ENCODE measurements around the gene FANCC.

Gene FANCC, protein sequence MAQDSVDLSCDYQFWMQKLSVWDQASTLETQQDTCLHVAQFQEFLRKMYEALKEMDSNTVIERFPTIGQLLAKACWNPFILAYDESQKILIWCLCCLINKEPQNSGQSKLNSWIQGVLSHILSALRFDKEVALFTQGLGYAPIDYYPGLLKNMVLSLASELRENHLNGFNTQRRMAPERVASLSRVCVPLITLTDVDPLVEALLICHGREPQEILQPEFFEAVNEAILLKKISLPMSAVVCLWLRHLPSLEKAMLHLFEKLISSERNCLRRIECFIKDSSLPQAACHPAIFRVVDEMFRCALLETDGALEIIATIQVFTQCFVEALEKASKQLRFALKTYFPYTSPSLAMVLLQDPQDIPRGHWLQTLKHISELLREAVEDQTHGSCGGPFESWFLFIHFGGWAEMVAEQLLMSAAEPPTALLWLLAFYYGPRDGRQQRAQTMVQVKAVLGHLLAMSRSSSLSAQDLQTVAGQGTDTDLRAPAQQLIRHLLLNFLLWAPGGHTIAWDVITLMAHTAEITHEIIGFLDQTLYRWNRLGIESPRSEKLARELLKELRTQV

DNA sequence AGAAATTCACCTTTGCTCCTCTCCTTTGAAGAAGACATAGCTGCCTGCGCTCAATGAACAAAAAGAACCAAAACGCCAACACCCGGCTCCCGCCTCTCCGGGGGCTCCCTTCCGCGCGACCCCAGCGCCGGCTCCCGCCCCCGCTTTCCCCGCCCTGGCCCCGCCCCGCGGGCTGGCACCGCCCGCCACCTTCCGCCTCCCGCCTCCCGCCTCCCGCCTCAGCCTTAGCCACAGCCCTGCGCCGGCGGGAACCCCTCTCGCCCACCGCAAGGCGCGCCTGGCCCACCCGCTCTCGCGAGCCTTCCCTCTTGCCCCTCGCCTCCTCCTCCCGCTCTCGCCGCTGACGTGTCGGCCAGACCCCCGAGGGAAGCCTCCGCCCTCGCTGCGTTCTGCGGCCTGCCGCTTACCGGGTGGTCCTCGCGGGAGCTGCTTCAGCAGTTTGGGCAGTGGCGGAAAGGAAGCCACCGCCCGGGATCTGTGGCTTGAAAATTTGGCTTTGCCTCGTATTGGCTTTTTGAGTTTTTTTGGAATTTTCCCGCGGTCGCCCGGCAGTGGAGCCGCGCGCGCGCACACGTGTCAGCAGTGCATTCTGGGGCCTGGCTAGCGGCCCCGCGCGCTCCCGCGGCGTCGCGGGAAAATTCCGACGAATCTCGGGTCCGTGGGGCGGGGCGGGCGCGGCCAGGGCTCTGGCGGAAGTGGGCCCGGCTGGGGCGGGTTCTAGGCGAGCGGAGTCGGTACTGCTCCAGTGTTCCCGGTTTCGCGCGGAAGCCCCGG, at the start of gene FANCC:
TSS of gene FANCC (minus strand) at position 591 of the 774 bp plus-strand sequence. CDS start 68,418 bp downstream, outside the sequence.
- DNase-seq (ENCODE audit: low spot score): peak; percentile 89

DNA sequence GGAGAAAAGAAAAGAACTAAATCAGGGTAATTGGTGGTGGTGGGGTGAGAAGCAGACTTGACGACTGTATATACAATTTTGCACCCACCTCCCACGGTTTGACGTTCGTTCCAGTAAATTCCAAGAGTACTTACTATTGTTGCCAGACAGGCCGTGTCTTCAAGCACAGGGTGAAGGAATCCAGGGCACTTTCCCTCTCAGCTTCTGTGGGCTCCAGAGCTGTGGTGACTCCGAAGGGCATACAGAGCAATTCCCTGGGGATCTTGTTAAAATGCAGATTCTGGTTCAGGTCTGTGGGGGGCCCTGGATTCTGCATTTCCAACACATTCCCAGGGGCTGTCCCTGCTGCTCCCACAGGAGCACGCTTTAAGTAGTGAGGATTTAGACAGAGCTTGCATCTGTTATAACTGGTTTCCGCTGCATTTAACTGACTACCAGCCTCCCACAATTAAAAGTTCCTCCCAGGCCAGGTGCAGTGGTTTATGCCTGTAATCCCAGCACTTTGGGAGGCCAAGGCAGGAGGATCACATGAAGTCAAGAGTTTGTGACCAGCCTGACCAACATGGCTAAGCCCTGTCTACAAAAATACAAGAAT, 49.3 kb upstream of the FANCC start:
- DNase-seq (ENCODE audit: low spot score): no peak

DNA sequence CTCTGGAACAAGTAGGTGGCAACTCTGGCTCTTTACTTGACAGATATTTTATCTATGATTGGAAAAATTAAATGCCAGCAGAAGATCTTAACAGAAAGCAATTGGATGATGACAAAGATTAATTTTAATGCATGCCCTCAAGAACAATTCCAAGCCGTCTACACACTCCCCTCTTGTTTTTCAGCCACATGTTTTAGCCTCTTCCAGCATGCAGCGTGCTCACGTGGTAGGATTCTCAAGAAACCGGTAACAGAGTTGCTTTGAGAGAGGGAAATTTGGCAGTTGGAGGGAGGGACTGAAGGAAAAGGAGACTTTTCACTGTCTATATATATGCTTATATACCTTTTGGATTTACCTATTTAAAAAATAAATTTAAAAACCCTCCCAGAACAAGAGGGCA, 48.3 kb upstream of the FANCC start:
- no peak for DNase-seq (ENCODE audit: low spot score)

DNA sequence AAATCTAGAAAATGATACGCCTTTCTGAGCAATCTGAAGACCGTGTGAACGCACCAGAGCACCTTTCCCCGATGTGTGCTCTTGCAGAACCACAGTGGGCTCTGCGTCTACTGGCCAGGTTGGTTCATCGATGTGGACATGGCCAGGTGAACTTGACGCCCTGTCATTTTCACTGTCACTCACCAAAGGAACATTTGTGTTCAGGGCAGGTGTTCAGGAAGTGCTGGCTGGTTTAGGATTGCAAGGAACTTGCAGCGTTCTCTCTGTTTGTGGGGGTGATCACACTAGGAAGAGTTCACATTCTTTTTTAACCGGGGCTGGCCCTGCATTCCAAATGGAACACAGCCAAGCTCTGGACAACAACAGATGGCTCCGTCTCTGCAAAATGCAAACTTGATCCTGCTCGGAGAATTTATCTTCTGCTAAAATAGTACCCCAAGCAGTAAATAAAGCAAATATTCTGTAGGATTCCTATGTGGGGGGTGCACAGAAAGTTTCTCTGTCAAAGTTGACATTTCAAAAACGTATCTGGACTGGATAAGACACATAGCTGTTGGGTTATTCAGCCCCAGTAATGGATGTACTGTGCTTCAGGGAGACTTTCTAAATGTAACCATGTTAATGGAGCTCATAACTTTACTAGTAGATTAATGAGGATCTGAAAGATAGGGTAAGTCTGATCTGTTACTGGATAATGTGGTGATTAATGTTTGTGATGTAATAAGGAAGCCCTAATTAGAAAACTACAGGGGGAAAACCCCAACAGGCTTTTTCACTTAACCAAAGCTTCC, 45.7 kb upstream of the FANCC start:
- no peak for DNase-seq (ENCODE audit: low spot score)

DNA sequence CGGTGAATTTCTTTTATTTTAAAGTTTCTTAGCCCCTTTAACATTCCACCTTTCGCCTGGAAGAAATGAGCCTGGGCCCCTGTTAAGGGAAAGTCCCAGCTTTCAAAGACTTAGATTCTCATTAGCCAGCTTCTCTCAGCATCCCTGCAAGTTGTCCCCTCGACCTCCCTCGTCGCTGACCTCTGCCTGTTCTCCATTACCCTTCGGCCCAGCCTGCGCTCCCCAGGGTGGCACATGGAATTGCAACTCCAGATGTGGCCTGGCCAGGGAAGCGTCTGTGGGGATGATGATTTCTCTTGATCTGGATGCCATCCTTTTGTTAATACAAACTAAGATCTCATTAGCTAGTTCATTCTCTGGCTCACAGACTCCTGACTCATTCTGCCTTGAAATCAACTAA, 43.4 kb upstream of the FANCC start:
- DNase-seq (ENCODE audit: low spot score): no peak

DNA sequence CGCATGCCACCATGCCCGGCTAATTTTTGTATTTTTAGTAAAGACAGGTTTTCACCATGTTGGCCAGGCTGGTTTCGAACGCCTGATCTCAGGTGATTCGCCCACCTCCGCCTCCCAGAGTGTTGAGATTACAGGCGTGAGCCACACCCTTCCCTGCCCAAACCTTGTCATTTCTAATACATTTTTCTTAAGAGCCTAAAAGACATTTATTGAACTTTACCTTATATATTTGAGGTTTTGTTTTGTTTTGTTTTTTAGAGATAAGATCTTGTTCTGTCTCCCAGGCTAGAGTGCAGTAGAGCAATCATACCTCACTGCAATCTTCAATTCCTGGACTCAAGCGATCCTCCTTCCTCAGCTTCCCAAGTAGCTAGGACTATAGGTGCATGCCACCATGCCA, 39.8 kb upstream of the FANCC start:
- no peak for DNase-seq (ENCODE audit: low spot score)

DNA sequence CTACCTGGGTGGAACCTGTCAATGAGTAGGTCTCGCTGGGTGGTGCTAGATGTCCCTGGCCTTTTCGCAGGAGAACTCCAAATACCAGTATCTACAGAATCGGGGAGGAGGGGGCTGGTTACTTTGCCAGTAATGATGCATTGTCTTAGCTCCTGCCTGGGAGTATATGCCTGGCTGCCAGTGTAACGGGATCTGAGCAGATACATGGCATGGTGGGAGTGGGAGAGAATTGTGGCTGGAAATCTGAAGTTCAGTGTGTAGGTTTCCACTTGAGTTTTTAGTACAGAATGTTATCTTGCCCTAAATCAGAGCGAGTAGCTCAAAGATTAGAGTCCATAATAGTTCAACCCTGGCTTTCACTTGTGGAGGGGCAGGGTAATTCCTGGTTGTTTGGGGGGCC, 38.0 kb upstream of the FANCC start:
- DNase-seq (ENCODE audit: low spot score): no peak

DNA sequence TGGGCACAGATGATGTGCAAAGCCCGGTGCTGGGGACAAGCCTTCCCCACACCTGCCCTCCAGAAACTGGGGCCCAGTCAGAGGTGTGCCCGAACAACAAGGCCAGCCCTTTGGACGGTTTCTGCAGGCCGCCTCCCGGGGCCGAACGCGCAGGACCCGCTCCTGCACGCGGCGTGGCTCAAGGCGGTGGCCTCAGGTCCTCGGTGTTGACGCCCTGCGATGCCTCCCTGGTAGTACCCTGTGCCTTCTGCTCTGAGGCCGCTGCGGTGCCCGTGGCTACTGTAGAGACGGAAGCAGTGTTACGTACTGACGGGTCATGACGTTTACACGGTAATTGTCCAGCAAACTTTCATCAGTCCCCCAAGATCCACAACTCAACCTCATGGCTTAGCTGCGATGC, 33.5 kb upstream of the FANCC start:
- DNase-seq (ENCODE audit: low spot score): no peak

DNA sequence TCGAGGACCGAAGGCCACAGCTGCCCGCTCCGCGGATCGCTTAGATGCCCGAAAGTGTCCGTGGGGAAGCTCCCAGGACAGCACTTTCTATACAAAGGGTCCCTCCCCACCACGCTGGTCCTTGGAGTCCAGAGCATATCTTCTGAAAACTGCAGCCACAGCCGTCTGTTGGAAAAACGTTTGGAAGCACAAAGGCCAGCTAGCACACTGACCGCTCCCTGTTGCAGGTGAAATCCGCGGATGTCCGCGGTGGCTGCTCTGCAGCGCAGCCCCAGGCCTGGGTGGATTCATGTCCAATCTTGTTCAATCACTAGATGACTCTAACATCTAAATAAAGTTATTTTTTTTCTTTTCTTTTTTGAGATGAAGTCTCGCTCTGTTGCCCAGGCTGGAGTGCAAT, 32.8 kb upstream of the FANCC start:
- no peak for DNase-seq (ENCODE audit: low spot score)

DNA sequence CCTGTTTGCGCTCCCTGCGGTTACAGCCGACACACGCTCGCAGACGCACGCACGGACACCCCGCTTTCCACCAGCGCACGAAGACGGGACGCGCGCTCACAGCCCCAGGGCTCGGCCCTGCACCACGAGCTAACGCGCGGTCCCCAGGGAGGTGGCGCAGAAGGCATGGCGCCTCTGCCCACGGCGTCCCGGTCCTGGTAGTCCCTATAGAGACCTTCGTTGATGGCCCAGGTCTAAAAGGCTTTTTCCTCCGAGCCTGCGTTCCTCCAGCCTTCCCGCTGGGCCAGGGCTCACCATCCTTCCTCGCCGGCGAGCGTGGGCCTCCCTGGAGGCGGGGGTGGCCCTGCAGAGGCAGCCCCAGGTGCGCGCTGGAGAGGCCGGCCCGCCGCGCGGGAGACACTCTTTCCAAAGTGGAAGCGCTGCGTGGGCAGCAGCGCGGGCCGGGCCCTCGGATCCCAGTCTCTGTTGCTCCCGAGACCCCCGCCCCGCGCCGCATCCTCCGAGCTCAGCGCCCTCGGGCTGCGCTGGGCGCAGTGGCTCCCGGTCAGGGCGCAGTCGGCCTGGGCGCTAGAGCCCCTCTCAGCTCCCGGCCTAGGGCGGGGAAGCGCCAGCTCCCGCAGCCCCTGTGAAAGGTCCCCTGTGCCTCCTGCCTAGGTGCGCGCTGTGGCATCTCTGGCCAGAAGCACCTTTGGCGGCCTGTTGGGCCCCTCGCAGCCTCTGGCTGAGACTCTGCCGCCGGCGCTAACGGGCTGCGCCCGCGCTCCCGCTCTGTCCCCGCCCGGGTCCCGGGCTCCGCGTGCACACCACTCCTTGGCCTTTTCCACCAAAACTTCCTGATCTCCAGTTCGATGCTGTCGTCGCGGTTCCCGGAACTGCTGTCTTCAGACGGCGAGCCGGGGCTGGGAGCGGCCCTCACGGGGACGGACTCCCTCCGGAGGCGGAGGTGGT, 31.9 kb upstream of the FANCC start:
- DNase-seq (ENCODE audit: low spot score): no peak

DNA sequence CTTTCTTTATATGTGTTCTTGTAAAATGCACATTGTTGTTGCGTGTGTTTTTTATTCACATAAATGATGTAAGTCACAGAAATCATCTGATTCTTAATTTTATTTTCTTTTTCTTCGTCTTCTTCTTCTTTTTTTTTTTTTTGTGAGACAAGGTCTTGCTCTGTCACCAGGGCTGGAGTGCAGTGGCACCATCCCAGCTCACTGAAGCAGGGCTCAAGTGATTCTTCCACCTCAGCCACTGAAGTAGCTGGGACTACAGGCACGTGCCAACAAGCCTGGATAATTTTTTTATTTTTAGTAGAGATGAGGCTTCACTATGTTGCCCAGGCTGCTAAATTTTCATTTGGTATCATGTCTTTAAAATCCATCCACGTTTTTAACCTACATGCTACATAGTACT, 28.5 kb upstream of the FANCC start:
- no peak for DNase-seq (ENCODE audit: low spot score)

DNA sequence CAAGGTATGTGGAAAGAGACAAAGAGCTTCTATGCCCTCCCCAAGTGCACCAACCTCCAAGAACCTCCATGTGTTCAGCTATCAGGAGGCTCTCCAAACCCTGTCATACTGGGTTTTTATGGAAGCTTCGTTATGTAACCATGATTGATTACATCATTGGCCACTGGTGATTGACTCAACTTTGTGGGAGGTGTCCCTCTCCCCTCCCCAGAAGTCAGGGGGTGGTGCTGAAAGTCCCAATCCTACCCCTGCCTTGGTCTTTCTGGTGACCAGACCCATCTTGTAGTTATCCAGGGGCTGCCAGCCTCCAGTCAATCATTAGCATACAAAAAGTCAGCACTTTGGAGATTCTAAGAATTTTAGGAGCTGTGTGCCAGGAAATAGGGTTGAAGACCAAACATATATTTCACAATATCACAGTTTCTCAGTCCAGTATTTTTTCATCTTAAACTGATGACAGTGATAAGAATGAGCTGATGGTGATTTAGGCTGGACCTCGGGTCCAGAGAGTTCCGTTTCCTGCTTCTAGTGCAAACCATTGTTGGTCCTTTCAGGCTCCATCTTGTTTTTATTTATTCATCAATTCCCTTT, 27.3 kb upstream of the FANCC start:
- DNase-seq (ENCODE audit: low spot score): no peak

DNA sequence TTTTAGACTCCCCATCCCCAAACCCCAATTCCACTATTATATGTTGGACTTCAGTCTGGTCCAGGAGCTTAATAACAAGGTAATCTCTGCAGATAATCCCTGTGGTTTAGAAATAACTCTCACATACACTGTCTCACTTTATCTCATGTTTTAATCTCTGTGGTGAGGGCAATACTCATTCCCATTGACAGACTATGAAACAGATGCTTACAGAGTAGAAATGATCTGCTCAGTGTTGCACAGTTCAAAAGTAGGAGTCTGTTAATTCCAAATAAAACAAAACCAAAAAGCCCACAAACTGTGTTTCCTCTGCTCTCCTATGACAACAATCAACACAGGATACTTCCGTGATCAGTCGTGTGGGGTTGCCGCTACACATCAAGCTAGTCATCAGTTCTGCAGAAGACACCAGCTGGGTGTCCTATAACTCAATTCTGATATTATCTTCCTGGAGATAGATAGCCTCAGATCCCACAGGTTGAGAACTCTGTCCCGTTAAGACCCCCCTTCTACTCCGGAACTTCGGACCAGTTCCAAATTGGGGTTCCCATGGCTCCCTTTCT, 26.3 kb upstream of the FANCC start:
- peak; percentile 47 for DNase-seq (ENCODE audit: low spot score)

DNA sequence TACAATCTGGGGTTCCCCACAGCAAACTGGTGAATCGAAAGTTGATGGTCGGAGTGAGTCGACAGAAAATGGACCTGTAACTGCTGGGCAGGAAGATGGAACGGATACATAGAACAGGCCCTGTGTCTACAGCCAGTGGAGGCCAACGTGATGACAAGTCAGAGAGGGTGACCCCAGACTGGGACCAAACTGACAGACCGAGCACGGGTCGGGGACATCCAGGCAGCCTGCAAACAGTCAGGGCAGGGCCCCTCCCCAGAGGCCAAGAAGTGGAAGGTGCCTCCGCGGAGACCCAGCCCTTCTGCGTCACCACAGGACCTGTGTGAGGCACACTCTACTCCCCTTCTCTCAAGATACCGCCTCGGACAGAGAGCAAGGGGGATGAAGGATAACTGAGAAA, 25.1 kb upstream of the FANCC start:
- DNase-seq (ENCODE audit: low spot score): no peak

DNA sequence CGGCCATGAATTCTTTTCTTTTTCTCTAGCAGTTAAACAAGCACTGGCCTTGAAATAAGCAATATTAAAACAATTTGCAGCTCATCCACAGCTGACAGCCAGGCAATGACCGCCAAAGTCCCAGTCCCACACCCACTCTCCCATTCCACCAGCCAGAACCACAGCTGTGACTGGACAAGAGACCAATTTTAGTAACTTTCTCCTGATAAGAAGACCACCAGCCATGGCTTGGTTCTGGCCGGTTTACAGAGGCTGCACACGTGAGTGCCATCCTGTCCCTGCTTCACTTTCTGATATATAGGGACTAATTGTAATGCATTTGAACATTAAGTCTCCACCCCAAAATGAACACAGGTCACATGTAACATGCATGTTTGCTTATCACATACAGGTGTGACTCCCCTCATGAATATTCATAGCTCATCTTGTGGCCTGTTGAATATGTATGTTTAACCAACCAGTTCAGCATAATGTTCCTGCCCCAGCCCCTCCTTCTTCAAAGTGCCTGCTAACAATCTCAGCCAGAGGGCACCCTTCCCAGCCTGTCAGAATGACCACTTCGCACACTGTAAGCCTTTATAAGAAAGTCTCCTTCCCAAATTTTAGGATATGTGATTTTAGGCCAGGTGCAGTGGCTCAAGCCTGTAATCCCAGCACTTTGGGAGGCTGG, 23.9 kb upstream of the FANCC start:
- DNase-seq (ENCODE audit: low spot score): no peak

DNA sequence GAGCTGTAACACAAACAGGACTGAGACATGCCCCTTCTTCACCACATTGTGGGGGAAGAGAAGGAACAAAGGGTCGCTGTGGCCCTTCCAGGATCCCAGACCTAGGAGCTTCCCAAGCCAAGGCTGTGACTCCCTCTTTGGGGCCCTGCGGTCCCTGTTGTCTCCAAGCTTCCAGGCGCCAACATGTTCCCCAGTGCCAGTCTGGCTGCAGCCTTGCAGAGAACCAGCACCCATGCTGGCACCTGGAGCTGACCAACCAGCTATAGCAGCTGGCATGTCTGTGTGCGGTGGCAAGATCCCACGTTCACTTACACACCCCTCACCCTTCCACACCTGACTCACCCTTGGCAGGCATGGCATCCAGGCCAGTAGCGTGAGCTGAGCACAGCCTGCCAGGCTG, 20.7 kb upstream of the FANCC start:
- DNase-seq (ENCODE audit: low spot score): no peak

DNA sequence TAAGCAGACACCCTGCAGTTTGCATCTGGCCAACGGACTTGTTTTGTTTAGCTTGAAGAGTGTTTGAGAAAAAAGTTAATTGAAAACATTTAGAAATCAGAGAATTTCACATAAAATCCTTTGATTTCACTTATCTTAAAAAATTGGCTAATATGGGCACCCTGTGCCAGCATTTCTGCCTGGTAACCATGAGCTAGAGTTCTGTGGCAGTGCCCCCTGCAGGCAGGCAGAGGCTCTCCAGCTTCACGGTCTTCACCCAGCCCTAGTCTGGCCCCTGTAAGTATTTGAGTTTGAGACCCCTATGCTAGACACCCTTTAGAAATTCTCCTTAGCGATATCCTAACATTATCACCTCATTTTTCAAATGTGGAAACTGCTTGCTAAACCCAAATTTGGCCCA, 18.8 kb upstream of the FANCC start:
- DNase-seq (ENCODE audit: low spot score): peak; percentile 4

DNA sequence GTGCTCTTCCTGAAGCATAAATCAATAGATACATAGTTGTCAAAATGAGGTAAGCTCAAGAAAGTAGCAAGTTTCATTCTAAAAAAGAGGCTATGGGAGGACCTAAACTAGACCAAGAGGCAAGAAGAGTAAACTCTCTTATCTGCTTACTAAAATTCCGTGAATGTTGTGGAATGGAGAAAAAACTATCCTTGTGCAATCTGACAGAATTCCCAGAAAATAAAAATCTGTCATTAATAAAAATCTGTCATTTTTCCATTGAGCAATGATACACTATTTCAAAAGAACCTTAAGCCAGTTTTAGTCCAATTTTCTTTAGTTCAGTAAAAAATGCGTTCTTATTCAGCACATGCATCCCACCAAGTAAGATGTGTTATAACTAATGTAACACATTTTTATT, 15.9 kb upstream of the FANCC start:
- DNase-seq (ENCODE audit: low spot score): no peak

DNA sequence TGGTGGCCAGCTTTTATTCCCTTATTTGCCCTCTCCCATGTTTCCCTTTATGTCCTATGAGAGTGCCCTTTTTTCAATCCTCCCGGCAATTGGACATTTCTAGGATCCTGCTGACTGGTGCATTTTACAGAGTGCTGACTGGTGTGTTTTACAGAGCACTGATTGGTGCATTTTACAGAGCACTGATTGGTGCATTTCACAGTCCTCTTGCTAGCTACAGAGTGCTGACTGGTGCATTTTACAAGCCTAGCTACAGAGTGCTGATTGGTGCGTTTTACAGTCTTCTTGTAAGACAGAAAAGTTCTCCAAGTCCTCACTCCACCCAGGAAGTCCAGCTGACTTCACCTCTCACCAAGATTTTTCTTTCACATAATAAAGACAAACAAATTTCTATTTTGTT, 15.4 kb upstream of the FANCC start:
- DNase-seq (ENCODE audit: low spot score): no peak
